GM12878 (cell line): ENCODE results near the gene HIVEP2. TPM values are rescaled to one million over a fixed set of nuclear protein-coding genes. Genes with fewer than 3 reads are reported as not detected.

ENCODE experiments used
- BMI1 ChIP-seq: fragments of 450-650 bp; IDR thresholded peaks from 2 replicates; pipeline ENCODE4 v1.6.1; 2016; ENCODE audit warnings: mild to moderate bottlenecking, moderate library complexity, borderline replicate concordance
- CBFB ChIP-seq: IDR thresholded peaks from 2 replicates; pipeline ENCODE4 v1.6.1; 2016; ENCODE audit warnings: antibody characterized with exemption, low read depth
- CBX5 ChIP-seq: sonication (generic); IDR thresholded peaks from 2 replicates; pipeline ENCODE4 v1.6.1; 2016; ENCODE audit warnings: low read depth, moderate library complexity, mild to moderate bottlenecking, inconsistent platforms
- GABPA ChIP-seq: IDR thresholded peaks from 2 replicates; pipeline ENCODE4 v1.6.1; 2014; ENCODE audit warnings: antibody characterized with exemption, low read depth, mild to moderate bottlenecking, inconsistent platforms
- TAF1 ChIP-seq: IDR thresholded peaks from 2 replicates; pipeline ENCODE4 v1.6.1; 2011; ENCODE audit warnings: mild to moderate bottlenecking, low read depth, low read length, borderline replicate concordance
- polyA plus RNA-seq, 11 experiments: library from polyadenylated mRNA; depleted of rRNA in 4 of 11; unstranded in 6 of 11; stranded (reverse) in 5 of 11; fragments of >200 nt; fragmentation: Nextera tagmentation in 4 of 11; fragmentation: Illumina TruSeq in 1 of 11; extraction: Ambion mirVana in 4 of 11; extraction: Trizol in 1 of 11; gene quantifications; 1 replicate in 1 of 11; 2 replicates in 10 of 11; pipeline versions ENCODE4 v1.2.1 to v1.2.3, GENCODE V29; 2011 to 2016; ENCODE audit warnings: inconsistent platforms in 2 of 11, missing spikeins in 2 of 11, low read depth in 1 of 11
- total RNA-seq, 4 experiments: library from RNA; depleted of rRNA in 3 of 4; stranded (reverse); fragments of >200 nt in 3 of 4; fragmentation: Illumina TruSeq in 1 of 4; extraction: Trizol in 1 of 4; gene quantifications; 2 replicates each; pipeline versions ENCODE4 v1.2.1 to v1.2.3, GENCODE V29; 2013 to 2021
- TF ChIP-seq, protein P1 (sequence below): fragments of 450-650 bp; formaldehyde crosslinking; IDR thresholded peaks from 2 replicates; pipeline ENCODE4 v1.4.0; 2022; ENCODE audit warnings: mild to moderate bottlenecking, moderate library complexity
- TF ChIP-seq, protein P2 (sequence below): fragments of 450-650 bp; IDR thresholded peaks from 2 replicates; pipeline ENCODE4 v1.6.1; 2017; ENCODE audit warnings: mild to moderate bottlenecking, moderate library complexity
- TF ChIP-seq, protein P3 (sequence below): fragments of 450-650 bp; IDR thresholded peaks from 2 replicates; pipeline ENCODE4 v1.6.1; 2017; ENCODE audit warnings: mild to moderate bottlenecking, moderate library complexity

HIVEP2 gene
- total and polyA plus RNA-seq, 10 of the 15 experiments (the other 5 are each of a cell fraction or from before 2014, with no cell fraction given), result 1.2 to 15.7 (median 10.2) TPM

DNA sequence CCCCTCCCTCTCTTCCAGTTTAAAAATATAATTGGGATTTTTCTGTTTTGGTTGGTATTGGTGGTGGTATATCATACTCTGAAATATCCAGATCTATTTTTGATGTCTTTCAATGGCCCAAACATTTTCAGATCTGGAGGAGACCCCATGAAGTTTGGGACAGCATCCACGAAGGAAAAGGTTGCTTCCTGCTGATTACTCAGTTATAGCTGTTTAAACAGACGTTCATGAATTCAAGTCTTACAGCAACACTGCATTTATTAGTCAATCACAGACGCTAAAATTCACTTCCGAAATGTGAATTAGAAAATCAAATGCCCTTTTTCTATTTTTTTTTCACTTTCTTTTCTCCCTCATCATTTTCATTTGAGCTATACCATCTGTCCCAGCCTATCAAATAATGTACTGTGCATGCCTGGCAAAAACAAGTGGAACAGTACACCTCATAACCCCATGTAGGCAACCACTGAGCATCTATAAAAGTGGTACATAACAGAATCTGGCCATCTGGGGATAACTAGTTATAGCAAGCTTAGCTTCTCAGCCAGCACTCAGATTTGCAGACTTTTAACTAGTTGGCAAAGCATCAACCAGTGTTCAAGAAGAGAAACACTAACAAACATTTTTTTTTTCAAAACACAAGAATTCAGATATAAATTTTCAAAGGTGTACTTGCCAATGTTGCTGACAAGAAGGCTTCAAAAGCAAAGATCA lies 124.5 kb downstream of the HIVEP2 start (continued):
- TF ChIP-seq, protein P1, sequence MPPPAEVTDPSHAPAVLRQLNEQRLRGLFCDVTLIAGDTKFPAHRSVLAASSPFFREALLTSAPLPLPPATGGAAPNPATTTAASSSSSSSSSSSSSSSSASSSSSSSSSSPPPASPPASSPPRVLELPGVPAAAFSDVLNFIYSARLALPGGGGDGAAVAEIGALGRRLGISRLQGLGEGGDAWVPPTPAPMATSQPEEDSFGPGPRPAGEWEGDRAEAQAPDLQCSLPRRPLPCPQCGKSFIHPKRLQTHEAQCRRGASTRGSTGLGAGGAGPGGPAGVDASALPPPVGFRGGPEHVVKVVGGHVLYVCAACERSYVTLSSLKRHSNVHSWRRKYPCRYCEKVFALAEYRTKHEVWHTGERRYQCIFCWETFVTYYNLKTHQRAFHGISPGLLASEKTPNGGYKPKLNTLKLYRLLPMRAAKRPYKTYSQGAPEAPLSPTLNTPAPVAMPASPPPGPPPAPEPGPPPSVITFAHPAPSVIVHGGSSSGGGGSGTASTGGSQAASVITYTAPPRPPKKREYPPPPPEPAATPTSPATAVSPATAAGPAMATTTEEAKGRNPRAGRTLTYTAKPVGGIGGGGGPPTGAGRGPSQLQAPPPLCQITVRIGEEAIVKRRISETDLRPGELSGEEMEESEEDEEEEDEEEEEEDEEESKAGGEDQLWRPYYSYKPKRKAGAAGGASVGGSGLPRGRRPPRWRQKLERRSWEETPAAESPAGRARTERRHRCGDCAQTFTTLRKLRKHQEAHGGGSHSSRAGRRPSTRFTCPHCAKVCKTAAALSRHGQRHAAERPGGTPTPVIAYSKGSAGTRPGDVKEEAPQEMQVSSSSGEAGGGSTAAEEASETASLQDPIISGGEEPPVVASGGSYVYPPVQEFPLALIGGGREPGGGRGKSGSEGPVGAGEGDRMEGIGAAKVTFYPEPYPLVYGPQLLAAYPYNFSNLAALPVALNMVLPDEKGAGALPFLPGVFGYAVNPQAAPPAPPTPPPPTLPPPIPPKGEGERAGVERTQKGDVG (CRISPR knock-in tag), result no peak
- TF ChIP-seq TAF1, result no peak
- TF ChIP-seq GABPA, result no peak
- TF ChIP-seq, protein P2, sequence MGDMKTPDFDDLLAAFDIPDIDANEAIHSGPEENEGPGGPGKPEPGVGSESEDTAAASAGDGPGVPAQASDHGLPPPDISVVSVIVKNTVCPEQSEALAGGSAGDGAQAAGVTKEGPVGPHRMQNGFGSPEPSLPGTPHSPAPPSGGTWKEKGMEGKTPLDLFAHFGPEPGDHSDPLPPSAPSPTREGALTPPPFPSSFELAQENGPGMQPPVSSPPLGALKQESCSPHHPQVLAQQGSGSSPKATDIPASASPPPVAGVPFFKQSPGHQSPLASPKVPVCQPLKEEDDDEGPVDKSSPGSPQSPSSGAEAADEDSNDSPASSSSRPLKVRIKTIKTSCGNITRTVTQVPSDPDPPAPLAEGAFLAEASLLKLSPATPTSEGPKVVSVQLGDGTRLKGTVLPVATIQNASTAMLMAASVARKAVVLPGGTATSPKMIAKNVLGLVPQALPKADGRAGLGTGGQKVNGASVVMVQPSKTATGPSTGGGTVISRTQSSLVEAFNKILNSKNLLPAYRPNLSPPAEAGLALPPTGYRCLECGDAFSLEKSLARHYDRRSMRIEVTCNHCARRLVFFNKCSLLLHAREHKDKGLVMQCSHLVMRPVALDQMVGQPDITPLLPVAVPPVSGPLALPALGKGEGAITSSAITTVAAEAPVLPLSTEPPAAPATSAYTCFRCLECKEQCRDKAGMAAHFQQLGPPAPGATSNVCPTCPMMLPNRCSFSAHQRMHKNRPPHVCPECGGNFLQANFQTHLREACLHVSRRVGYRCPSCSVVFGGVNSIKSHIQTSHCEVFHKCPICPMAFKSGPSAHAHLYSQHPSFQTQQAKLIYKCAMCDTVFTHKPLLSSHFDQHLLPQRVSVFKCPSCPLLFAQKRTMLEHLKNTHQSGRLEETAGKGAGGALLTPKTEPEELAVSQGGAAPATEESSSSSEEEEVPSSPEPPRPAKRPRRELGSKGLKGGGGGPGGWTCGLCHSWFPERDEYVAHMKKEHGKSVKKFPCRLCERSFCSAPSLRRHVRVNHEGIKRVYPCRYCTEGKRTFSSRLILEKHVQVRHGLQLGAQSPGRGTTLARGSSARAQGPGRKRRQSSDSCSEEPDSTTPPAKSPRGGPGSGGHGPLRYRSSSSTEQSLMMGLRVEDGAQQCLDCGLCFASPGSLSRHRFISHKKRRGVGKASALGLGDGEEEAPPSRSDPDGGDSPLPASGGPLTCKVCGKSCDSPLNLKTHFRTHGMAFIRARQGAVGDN, result 0 out of 2 replicates have a peak, but pooled peaks have one; percentile 37
- TF ChIP-seq CBX5, result no peak
- no peak for TF ChIP-seq CBFB
- TF ChIP-seq BMI1, result no peak
- TF ChIP-seq, protein P3, sequence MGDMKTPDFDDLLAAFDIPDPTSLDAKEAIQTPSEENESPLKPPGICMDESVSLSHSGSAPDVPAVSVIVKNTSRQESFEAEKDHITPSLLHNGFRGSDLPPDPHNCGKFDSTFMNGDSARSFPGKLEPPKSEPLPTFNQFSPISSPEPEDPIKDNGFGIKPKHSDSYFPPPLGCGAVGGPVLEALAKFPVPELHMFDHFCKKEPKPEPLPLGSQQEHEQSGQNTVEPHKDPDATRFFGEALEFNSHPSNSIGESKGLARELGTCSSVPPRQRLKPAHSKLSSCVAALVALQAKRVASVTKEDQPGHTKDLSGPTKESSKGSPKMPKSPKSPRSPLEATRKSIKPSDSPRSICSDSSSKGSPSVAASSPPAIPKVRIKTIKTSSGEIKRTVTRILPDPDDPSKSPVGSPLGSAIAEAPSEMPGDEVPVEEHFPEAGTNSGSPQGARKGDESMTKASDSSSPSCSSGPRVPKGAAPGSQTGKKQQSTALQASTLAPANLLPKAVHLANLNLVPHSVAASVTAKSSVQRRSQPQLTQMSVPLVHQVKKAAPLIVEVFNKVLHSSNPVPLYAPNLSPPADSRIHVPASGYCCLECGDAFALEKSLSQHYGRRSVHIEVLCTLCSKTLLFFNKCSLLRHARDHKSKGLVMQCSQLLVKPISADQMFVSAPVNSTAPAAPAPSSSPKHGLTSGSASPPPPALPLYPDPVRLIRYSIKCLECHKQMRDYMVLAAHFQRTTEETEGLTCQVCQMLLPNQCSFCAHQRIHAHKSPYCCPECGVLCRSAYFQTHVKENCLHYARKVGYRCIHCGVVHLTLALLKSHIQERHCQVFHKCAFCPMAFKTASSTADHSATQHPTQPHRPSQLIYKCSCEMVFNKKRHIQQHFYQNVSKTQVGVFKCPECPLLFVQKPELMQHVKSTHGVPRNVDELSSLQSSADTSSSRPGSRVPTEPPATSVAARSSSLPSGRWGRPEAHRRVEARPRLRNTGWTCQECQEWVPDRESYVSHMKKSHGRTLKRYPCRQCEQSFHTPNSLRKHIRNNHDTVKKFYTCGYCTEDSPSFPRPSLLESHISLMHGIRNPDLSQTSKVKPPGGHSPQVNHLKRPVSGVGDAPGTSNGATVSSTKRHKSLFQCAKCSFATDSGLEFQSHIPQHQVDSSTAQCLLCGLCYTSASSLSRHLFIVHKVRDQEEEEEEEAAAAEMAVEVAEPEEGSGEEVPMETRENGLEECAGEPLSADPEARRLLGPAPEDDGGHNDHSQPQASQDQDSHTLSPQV, result 0 out of 2 replicates have a peak, but pooled peaks have one; percentile 46
